ENCODE data around the gene ZSWIM8.
"Not testable (repeated sequence)": the region's sequence is repeated elsewhere in the genome, so short reads cannot be mapped to it uniquely, and the experiment has no call there.

Gene ZSWIM8

GRCh38 chr10:73773152-73773879 lies 12.1 kb upstream of the ZSWIM8 start:
- peak in 1 of 2 donors; percentile 23 for DNase-seq (ENCODE audit: low read depth in 1 of 2, low spot score in 1 of 2)

DNA sequence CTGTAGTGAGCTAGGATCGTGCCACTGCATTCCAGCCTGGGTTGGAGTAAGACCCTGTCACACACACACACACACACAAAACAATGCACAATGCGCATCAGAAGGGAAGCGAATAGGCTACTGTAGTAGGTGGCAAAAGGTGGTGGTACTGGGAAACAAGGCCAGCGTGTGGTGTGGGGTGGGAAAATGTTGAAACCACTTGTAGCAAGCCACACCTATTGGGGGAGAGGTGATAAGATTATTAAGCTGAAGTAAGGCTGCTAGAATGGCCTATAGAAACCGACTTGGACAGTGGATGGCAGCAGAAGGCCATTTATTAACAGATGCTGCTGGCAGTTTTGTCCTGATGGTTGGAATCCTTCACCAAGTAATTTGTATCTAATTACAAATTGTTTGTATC lies 10.8 kb upstream of the ZSWIM8 start:
- DNase-seq (ENCODE audit: low read depth in 1 of 2, low spot score in 1 of 2): no peak

GRCh38 chr10:73779018-73779417 lies 6.4 kb upstream of the ZSWIM8 start:
- no peak for DNase-seq (ENCODE audit: low read depth in 1 of 2, low spot score in 1 of 2)

DNA sequence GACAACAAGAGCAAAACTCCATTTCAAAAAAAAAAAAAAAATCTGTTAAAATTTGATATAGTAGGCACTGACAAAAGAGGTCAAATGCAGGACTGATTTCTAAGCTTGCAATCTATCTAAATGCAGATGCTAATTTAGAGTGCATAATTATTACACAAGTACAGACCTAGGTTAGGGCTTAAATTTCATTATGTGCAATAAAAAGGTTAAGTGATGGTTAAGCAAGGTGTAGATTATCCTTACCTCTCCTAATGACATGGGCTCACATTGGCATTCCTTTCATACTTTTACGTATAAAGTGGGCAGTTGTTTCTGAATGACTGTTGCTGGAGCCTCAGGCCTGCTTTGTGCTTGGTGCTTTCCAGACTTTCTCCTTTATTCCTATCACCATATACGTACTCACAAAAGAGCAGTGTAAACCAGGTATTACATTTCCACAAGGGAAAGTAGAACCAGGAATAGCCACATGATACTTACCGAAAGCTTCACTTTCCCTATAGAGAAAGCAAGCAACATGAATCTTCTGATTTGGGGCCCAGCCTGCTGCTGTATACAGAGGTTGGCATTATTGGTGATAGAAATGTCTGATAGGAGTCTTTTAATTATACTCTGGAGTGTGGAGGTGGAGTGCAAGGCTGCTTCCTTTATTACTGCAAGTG lies 5.7 kb upstream of the ZSWIM8 start:
- DNase-seq (ENCODE audit: low read depth in 1 of 2, low spot score in 1 of 2): no peak

- no peak for DNase-seq (ENCODE audit: low read depth in 1 of 2, low spot score in 1 of 2)
These were observed 5.1 kb upstream of the ZSWIM8 start for GRCh38 chr10:73780301-73780700.

- no peak for DNase-seq (ENCODE audit: low read depth in 1 of 2, low spot score in 1 of 2)
These were observed 4.4 kb upstream of the ZSWIM8 start for GRCh38 chr10:73780966-73781365.

DNA sequence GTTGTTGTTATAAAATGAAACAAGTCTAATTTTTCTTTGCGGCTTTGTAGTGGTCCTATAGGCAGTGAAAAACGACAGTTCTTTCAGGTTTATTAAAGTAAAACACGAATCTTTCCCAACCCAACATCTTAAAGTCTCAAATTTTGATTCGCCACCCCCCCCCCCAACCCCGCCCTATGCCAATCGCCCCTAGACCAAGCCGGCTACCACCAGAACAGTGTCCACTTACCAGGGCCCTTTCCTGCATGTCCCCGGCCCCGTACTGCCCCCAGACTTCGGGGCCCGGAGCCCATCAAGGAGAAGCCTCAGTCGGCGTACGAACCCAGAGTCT lies 3.9 kb upstream of the ZSWIM8 start:
- DNase-seq (ENCODE audit: low read depth in 1 of 2, low spot score in 1 of 2): no peak

- DNase-seq (ENCODE audit: low read depth in 1 of 2, low spot score in 1 of 2): peak; percentile 80 to 91
These were observed 3.3 kb upstream of the ZSWIM8 start, which contains the start of gene CHCHD1 for GRCh38 chr10:73781879-73782748. Gene CHCHD1, plus strand, starts transcription at chr10:73782048. Its CDS starts 28 bp downstream, at chr10:73782076.

DNA sequence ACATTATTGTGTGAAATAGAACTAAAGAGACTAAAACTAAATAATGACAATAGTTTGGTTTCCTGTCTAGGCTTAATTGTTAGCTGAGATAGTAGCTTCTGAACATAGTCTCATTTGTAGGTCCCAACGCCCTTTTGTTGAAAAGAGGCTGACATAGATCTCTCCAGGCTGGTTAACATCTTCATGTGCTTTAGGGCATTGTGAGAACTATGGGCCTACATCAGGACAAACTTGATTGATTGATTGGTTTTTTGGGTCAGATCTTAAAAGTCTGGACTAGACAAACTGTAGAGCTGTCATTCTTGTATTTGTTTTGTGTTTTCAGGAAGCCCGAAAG lies 2.7 kb upstream of the ZSWIM8 start:
- no peak for DNase-seq (ENCODE audit: low read depth in 1 of 2, low spot score in 1 of 2)

DNA sequence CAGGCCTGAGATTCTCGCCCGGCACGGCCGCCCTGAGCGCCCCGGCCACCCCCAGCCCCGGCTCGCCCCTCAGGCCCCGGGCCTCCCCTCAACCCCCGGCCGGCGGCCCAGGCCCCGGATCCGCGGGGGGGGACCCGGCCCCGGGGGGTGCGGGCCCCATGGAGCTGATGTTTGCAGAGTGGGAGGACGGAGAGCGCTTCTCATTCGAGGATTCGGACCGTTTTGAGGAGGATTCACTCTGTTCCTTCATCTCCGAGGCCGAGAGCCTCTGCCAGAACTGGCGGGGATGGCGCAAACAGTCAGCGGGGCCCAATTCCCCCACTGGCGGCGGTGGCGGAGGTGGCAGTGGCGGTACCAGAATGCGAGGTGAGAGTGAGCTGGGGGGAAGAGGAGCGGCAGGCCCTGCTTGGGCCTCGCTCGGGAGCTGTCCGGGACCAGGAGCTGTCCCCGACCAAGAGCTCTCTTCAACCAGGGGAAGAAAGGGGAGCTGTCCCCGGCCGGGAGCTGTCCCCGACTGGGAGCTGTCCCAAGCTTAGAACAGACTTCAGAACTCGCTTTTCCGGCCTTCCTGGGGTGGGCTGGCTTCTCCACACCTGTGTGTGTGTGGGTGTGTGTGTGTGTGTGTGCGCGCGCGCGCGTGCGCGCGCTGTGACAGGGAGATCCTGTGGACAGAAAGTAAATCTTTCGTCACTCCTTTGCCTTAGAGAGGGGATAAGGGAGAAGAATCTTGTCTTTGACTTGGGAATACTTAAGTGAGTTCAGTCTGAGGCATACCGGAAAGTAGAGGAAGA lies 510 bp downstream of the ZSWIM8 start:
- DNase-seq (ENCODE audit: low read depth in 1 of 2, low spot score in 1 of 2): no peak

DNA sequence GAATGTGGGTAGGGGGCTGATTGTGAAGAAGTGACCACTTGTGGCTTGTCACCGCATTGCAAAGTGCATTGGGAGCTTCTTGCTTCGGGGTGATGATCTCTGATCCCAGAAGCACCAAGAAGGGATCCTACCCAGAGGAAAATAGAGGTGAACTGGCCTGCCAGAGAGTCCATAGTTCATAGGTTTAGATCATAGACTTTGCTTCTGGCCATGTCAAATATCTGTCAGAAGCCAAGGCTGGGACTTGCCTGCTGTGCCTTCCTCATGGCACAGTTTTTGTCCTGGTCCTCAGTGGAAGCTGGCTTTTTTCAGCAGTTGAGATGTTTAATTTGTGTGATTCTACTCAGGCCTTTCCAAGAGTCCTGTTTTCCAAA lies 1.1 kb downstream of the ZSWIM8 start:
- no peak for DNase-seq (ENCODE audit: low read depth in 1 of 2, low spot score in 1 of 2)

GRCh38 chr10:73787031-73787800 lies 1.8 kb downstream of the ZSWIM8 start:
- not testable (repeated sequence) for DNase-seq (ENCODE audit: low read depth in 1 of 2, low spot score in 1 of 2)

DNA sequence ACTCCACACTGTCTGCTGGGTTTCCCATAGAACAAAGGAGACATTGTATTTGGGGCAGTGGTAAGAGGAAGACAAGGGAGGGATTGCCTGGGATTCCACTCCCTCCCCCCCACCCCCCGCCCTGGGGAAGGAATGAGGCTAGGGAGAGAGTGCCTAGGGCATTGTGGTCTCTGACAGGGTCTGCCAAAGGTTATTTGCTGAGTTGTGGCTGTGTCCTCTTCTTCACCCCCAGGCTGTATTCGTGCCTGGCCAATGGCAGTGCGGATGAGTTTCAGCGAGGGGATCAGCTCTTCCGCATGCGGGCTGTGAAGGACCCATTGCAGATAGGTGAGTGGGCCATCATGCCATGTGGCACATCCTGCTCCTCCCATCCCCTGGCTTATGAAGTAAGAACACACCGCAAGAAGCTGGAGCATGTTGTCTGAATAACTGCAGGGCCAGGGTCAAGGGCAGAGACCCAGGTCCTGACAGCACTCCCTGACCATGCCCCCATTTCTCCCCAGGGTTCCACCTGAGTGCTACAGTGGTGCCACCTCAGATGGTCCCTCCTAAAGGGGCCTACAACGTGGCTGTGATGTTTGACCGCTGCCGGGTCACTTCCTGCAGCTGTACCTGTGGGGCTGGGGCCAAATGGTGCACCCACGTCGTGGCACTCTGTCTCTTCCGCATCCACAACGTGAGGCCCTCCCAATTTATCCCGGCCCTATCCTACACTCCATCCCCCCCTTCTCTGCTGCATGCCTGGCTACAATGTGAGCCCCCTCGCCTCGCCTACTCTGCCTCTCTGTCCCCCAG lies 3.7 kb downstream of the ZSWIM8 start:
- no peak for DNase-seq (ENCODE audit: low read depth in 1 of 2, low spot score in 1 of 2)

DNA sequence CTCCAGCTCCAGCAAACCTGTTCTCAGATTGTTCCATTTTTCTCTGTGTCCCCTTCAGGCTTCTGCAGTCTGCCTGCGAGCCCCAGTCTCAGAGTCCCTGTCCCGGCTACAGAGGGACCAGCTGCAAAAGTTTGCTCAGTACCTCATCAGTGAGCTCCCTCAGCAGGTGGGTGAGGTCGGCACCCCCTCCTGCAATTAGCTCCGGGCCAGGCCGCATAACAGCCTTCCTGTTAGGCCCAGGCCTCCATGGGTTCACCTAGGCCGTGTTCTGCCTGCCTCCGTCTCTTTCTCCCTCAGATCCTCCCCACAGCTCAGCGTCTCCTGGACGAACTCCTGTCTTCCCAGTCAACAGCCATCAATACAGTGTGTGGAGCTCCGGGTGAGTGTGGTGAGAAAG lies 4.3 kb downstream of the ZSWIM8 start:
- no peak for DNase-seq (ENCODE audit: low read depth in 1 of 2, low spot score in 1 of 2)

- DNase-seq (ENCODE audit: low read depth in 1 of 2, low spot score in 1 of 2): no peak
These were observed 5.7 kb downstream of the ZSWIM8 start for GRCh38 chr10:73790886-73791625.

DNA sequence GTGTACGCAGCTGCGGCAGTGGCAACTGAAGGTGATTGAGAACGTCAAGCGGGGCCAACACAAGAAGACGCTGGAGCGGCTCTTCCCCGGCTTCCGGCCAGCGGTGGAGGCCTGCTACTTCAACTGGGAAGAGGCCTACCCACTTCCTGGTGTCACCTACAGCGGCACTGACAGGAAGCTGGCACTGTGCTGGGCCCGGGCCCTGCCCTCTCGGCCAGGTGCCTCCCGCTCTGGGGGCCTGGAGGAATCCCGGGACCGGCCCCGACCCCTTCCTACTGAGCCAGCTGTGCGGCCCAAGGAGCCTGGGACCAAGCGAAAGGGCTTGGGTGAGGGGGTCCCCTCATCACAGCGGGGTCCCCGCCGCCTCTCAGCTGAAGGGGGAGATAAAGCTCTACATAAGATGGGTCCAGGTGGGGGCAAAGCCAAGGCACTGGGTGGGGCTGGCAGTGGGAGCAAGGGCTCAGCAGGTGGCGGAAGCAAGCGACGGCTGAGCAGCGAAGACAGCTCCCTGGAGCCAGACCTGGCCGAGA lies 6.5 kb downstream of the ZSWIM8 start:
- DNase-seq (ENCODE audit: low read depth in 1 of 2, low spot score in 1 of 2): no peak

- no peak for DNase-seq (ENCODE audit: low read depth in 1 of 2, low spot score in 1 of 2)
These were observed 8.1 kb downstream of the ZSWIM8 start for GRCh38 chr10:73793456-73793855.

DNA sequence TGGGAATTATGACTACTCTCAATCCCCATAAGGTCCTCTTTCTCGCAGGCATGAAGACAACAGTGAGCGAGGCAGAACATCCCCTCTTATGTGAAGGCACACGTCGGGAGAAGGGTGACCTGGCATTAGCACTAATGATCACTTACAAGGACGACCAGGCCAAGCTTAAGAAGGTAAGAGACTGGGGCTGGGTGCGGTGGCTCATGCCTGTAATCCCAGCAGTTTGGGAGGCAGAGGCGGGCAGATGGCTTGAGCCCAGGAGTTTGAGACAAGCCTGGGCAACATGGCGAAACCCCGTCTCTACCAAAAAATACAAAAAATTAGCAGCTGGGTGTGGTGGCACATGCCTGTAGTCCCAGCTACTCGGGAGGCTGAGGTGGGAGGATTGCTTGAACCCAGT lies 10.1 kb downstream of the ZSWIM8 start:
- DNase-seq (ENCODE audit: low read depth in 1 of 2, low spot score in 1 of 2): not testable (repeated sequence)

DNA sequence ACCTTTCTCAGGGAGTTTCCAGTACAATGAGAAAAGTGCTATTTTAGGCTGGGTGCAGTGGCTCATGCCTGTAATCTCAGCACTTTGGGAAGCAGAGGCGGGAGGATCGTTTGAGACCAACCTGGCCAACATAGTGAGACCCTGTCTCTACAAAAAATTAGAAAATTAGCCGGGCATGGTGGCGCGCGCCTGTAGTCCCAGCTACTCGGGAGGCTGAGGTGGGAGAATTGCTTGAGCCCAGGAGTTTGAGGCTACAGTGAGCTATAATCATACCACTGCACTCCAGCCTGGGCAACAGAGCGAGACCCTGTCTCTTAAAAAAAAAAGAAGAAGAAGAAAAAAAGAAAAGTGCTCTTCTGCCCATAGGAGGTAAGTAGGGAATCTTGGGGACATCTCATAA lies 10.6 kb downstream of the ZSWIM8 start:
- DNase-seq (ENCODE audit: low read depth in 1 of 2, low spot score in 1 of 2): not testable (repeated sequence)
